RWPE1 (cell line): ENCODE data around the gene PHF12.
"Not testable (repeated sequence)": the region's sequence is repeated elsewhere in the genome, so short reads cannot be mapped to it uniquely, and the experiment has no call there.

Experiments
- CTCF ChIA-PET: fragments of 350-600 bp; sonication (Branson Sonifier 250); formaldehyde crosslinking; extraction: SDS; loops from one replicate; lab custom pipeline; 2021; lab: Yijun Ruan, JAX
- POLR2A ChIA-PET: fragments of 400-600 bp; formaldehyde crosslinking; extraction: SDS; loops from one replicate; lab custom pipeline; 2020; ENCODE audit warnings: antibody characterized with exemption; ENCODE audit not compliant: low non-redundant PET; lab: Yijun Ruan, JAX
- DNase-seq: peaks from one replicate; pipeline ENCODE4 v3.0.0; 2012; ENCODE audit warnings: low spot score
- H3K27ac ChIP-seq: fragments of 450-650 bp; 2 replicates; pipeline ENCODE4 v1.5.1; 2017
- CTCF ChIP-seq: fragments of 450-650 bp; conservative IDR thresholded peaks from 2 replicates; pipeline ENCODE4 v1.5.1; 2017; ENCODE audit warnings: low read depth, mild to moderate bottlenecking

Gene PHF12

GRCh38 chr17:28940675-28941074 is 10.6 kb downstream of the PHF12 start:
- no peak for TF ChIP-seq CTCF
- CTCF ChIA-PET: interaction anchor here (0.6 to 0.7 kb wide), 2 partner anchors 112 to 153 kb away, joined by 3 read pairs; no protein-coding TSS in a partner anchor
- POLR2A ChIA-PET: no interaction called here
- H3K27ac ChIP-seq: no peak overlapping the region
- no peak for DNase-seq

- ChIA-PET POLR2A (no interaction called here), CTCF (interaction anchor here (0.6 kb wide), 2 partner anchors 153 to 190 kb away, joined by 3 read pairs; no protein-coding TSS in a partner anchor)
- no peak overlapping the region for H3K27ac ChIP-seq
Observed at GRCh38 chr17:28940142-28940541, 11.2 kb downstream of the PHF12 start.

GRCh38 chr17:28938552-28938951 is 12.8 kb downstream of the PHF12 start:
- ChIA-PET CTCF (interaction anchor here (1.7 kb wide), 1 partner anchor 212 kb away, joined by 6 read pairs; no protein-coding TSS in a partner anchor), POLR2A (no interaction called here)
- TF ChIP-seq CTCF: no peak
- H3K27ac ChIP-seq: peak overlapping the region; percentile 56
- DNase-seq: no peak

More at GRCh38 chr17:28940142-28940541, 11.2 kb downstream of the PHF12 start:
- TF ChIP-seq CTCF: no peak
- DNase-seq: no peak

GRCh38 chr17:28937044-28937729 is 14.1 kb downstream of the PHF12 start:
- DNase-seq: no peak
- ChIA-PET CTCF (interaction anchor here (0.5 to 1.7 kb wide), 4 partner anchors 20 to 210 kb away, joined by 3 to 6 read pairs (median 4); no protein-coding TSS in a partner anchor), POLR2A (interaction anchor here (0.5 kb wide), 1 partner anchor 36 kb away, joined by 3 read pairs; no protein-coding TSS in a partner anchor)
- TF ChIP-seq CTCF: no peak
- no peak overlapping the region for H3K27ac ChIP-seq

GRCh38 chr17:28935744-28936460 is 15.4 kb downstream of the PHF12 start:
- POLR2A ChIA-PET: no interaction called here
- no peak for TF ChIP-seq CTCF
- CTCF ChIA-PET: interaction anchor here (0.6 kb wide), 2 partner anchors 34 to 149 kb away, joined by 3 to 6 read pairs; no protein-coding TSS in a partner anchor
- no peak overlapping the region for H3K27ac ChIP-seq
- no peak for DNase-seq

GRCh38 chr17:28934508-28934907 is 16.8 kb downstream of the PHF12 start:
- DNase-seq, CTCF ChIA-PET, H3K27ac ChIP-seq, POLR2A ChIA-PET: not testable (repeated sequence)

GRCh38 chr17:28929787-28930186 is 21.5 kb downstream of the PHF12 start:
- H3K27ac ChIP-seq: no peak overlapping the region
- POLR2A ChIA-PET: no interaction called here
- no peak for TF ChIP-seq CTCF
- CTCF ChIA-PET: no interaction called here
- DNase-seq: no peak
